GM12875 (cell line): ENCODE results near the gene GJB6.
"Not testable (repeated sequence)": the region's sequence is repeated elsewhere in the genome, so short reads cannot be mapped to it uniquely, and the experiment has no call there.

Experiments
- H3K4me3 ChIP-seq: one replicate; pipeline ENCODE4 v1.5.1; 2011; ENCODE audit warnings: low read depth, low read length, control low read depth
- TF ChIP-seq, protein P1 (sequence below): IDR thresholded peaks from 2 replicates; pipeline ENCODE4 v1.5.1; 2011; ENCODE audit warnings: low read depth, mild to moderate bottlenecking, control low read depth, inconsistent platforms, low read length, moderate library complexity, borderline replicate concordance; ENCODE audit not compliant: insufficient read depth

GJB6 gene

GRCh38 chr13:20231839-20232555 lies at the start of gene GJB6:
GJB6 (minus strand) TSS chr13:20232319; CDS start chr13:20223480, 8,839 bp downstream.
- TF ChIP-seq, protein P1, sequence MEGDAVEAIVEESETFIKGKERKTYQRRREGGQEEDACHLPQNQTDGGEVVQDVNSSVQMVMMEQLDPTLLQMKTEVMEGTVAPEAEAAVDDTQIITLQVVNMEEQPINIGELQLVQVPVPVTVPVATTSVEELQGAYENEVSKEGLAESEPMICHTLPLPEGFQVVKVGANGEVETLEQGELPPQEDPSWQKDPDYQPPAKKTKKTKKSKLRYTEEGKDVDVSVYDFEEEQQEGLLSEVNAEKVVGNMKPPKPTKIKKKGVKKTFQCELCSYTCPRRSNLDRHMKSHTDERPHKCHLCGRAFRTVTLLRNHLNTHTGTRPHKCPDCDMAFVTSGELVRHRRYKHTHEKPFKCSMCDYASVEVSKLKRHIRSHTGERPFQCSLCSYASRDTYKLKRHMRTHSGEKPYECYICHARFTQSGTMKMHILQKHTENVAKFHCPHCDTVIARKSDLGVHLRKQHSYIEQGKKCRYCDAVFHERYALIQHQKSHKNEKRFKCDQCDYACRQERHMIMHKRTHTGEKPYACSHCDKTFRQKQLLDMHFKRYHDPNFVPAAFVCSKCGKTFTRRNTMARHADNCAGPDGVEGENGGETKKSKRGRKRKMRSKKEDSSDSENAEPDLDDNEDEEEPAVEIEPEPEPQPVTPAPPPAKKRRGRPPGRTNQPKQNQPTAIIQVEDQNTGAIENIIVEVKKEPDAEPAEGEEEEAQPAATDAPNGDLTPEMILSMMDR, result no peak
- no peak within 1 kb of the TSS for H3K4me3 ChIP-seq

- not testable (repeated sequence) for H3K4me3 ChIP-seq
These were observed 44.8 kb upstream of the GJB6 start for GRCh38 chr13:20276901-20277300.

GRCh38 chr13:20274466-20274865 lies 42.3 kb upstream of the GJB6 start:
- H3K4me3 ChIP-seq, result no peak overlapping the region
- TF ChIP-seq, protein P1, result no peak

GRCh38 chr13:20272588-20273171 lies 40.6 kb upstream of the GJB6 start:
- TF ChIP-seq, protein P1, result no peak
- H3K4me3 ChIP-seq, result no peak overlapping the region

GRCh38 chr13:20272104-20272503 lies 40.0 kb upstream of the GJB6 start:
- TF ChIP-seq, protein P1, result no peak
- H3K4me3 ChIP-seq, result no peak overlapping the region

GRCh38 chr13:20271441-20271840 lies 39.3 kb upstream of the GJB6 start:
- no peak overlapping the region for H3K4me3 ChIP-seq
- TF ChIP-seq, protein P1, result no peak

- H3K4me3 ChIP-seq, result no peak overlapping the region
- TF ChIP-seq, protein P1, result no peak
These were observed 38.2 kb upstream of the GJB6 start for GRCh38 chr13:20270163-20270865.
